ENCODE results near the gene EIF2AK2.
A peak's percentile ranks its signal among the peaks of the same experiment; 100 is the strongest.

The EIF2AK2 gene

GRCh38 chr2:37168217-37168981 lies 11.6 kb upstream of the EIF2AK2 start:
- no peak for DNase-seq

GRCh38 chr2:37167636-37168180 lies 10.9 kb upstream of the EIF2AK2 start:
- DNase-seq, result no peak

GRCh38 chr2:37164757-37165156 lies 8.0 kb upstream of the EIF2AK2 start:
- DNase-seq, result no peak

GRCh38 chr2:37156071-37156856 lies 516 bp downstream of the EIF2AK2 start:
- peak; percentile 11 for DNase-seq

GRCh38 chr2:37154785-37155184 lies 2.0 kb downstream of the EIF2AK2 start:
- no peak for DNase-seq

GRCh38 chr2:37153224-37153623 lies 3.6 kb downstream of the EIF2AK2 start:
- no peak for DNase-seq

- DNase-seq, result no peak
These were observed 7.0 kb downstream of the EIF2AK2 start for GRCh38 chr2:37149626-37150322.

- DNase-seq, result no peak
These were observed 8.5 kb downstream of the EIF2AK2 start for GRCh38 chr2:37148325-37148724.

- DNase-seq, result no peak
These were observed 10.7 kb downstream of the EIF2AK2 start for GRCh38 chr2:37146062-37146461.

GRCh38 chr2:37143974-37144373 lies 12.8 kb downstream of the EIF2AK2 start:
- no peak for DNase-seq

GRCh38 chr2:37142546-37142945 lies 14.2 kb downstream of the EIF2AK2 start:
- no peak for DNase-seq

- DNase-seq, result no peak
These were observed 23.9 kb downstream of the EIF2AK2 start for GRCh38 chr2:37132914-37133313.

- DNase-seq, result no peak
These were observed 31.4 kb downstream of the EIF2AK2 start for GRCh38 chr2:37125416-37125815.

- DNase-seq, result no peak
These were observed 37.6 kb downstream of the EIF2AK2 start for GRCh38 chr2:37119157-37119556.

GRCh38 chr2:37117566-37117965 lies 39.2 kb downstream of the EIF2AK2 start:
- no peak for DNase-seq

GRCh38 chr2:37111958-37112357 lies 44.8 kb downstream of the EIF2AK2 start:
- no peak for DNase-seq

GRCh38 chr2:37110306-37111212 lies 46.2 kb downstream of the EIF2AK2 start:
- no peak for DNase-seq

- no peak for DNase-seq
These were observed 47.3 kb downstream of the EIF2AK2 start for GRCh38 chr2:37109523-37109922.

- DNase-seq, result no peak
These were observed 51.6 kb downstream of the EIF2AK2 start for GRCh38 chr2:37105150-37105549.

- DNase-seq, result no peak
These were observed 52.6 kb downstream of the EIF2AK2 start for GRCh38 chr2:37104178-37104577.

GRCh38 chr2:37102588-37102987 lies 54.2 kb downstream of the EIF2AK2 start:
- DNase-seq, result no peak

- DNase-seq, result no peak
These were observed 56.7 kb downstream of the EIF2AK2 start for GRCh38 chr2:37100054-37100453.

Data from stimulated activated CD4-positive, alpha-beta T cell treated with anti-CD3 and anti-CD28 coated beads, Interleukin-1b, Interleukin-23, amount 100 ng/mL, for 48 hours (primary cell).